ENCODE results near the gene ZNF579. TPM values are rescaled to one million over a fixed set of nuclear protein-coding genes. Genes with fewer than 3 reads are reported as not detected.

The ZNF579 gene
- total and polyA plus RNA-seq, 2 of the 8 experiments (the other 6 are each of a cell fraction or from before 2014, with no cell fraction given) = 10.0 to 18.9 TPM

GRCh38 chr19:55584871-55585270, 4.2 kb upstream of the ZNF579 start:
- Histone ChIP-seq H3K14ac (ENCODE audit: insufficient read length) (no peak overlapping the region), H2BK20ac (ENCODE audit: low read length) (0 out of 2 replicates have a peak overlapping the region, but pooled peaks have one; percentile 43), H3K9me3 (ENCODE audit: insufficient read depth in 2 of 2, low read depth in 1 of 2, low read length in 1 of 2) (no peaks in the 10 kb centered on the region), H3K9ac (replicated peaks in 1 of 4; ENCODE audit: extremely low read depth in 1 of 4, low read depth in 3 of 4, low read length in 3 of 4) (no peak overlapping the region), H2BK12ac (ENCODE audit: low read depth, low read length) (no peak overlapping the region), H3K4me3 (ENCODE audit: extremely low read depth in 1 of 4, insufficient read depth in 2 of 4, low read depth in 3 of 4, low read length in 4 of 4) (0 out of 8 replicates have a peak overlapping the region, but pooled peaks of 1 of the 4 experiments have one; percentile 60), H4K8ac (ENCODE audit: extremely low read depth, insufficient read depth, low read length) (no peak overlapping the region; the same call in 1 of the 2 replicates), H3K4ac (replicated peaks; ENCODE audit: insufficient read length, low read depth, low read length) (no peak overlapping the region), H2AFZ (ENCODE audit: low read length) (no peak overlapping the region), H3K4me2 (ENCODE audit: insufficient read depth in 1 of 2, low read depth in 2 of 2, low read length in 2 of 2) (peak overlapping the region in 1 of 2 experiments; percentile 73; a peak in 1 of 4 replicates), H3K79me2 (ENCODE audit: control insufficient read depth in 1 of 2, insufficient read depth in 2 of 2, low read length in 2 of 2) (peaks cover under 1 to 2% of the 10 kb centered on the region in 2 experiments; a peak in 3 of 4 replicates), H2BK120ac (replicated peaks; ENCODE audit: low read depth, low read length) (no peak overlapping the region), H4K20me1 (replicated peaks in 1 of 2; ENCODE audit: control insufficient read depth in 1 of 2, insufficient read depth in 2 of 2, low read length in 2 of 2) (no peaks in the 10 kb centered on the region), H3K23ac (ENCODE audit: insufficient read length) (no peak overlapping the region), H2BK5ac (ENCODE audit: low read depth, low read length) (no peak overlapping the region), H2BK15ac (ENCODE audit: low read length) (0 out of 2 replicates have a peak overlapping the region, but pooled peaks have one; percentile 5), H3K56ac (replicated peaks; ENCODE audit: insufficient read length, low read depth, low read length) (no peak overlapping the region), H4K5ac (ENCODE audit: insufficient read length, low read depth, low read length) (no peak overlapping the region), H3K23me2 (ENCODE audit: low read depth, low read length) (peaks cover 14% of the 10 kb centered on the region), H3K27ac (ENCODE audit: low read depth, low read length) (no peak overlapping the region), H3K36me3 (ENCODE audit: control insufficient read depth in 2 of 4, insufficient read depth in 4 of 4, low read length in 3 of 4) (no peaks in the 10 kb centered on the region), H4K91ac (replicated peaks; ENCODE audit: insufficient read length, low read length) (no peak overlapping the region), H3K79me1 (ENCODE audit: low read depth, low read length) (peaks cover 3% of the 10 kb centered on the region; the same call in 1 of the 2 replicates), H2AK5ac (ENCODE audit: low read depth, low read length) (no peak overlapping the region), H3K18ac (ENCODE audit: extremely low read depth, low read length) (no peak overlapping the region), H3K27me3 (replicated peaks in 1 of 4; ENCODE audit: control insufficient read depth in 3 of 4, extremely low read depth in 1 of 4, insufficient read depth in 3 of 4, low read length in 3 of 4) (no peaks in the 10 kb centered on the region; a peak in 1 of 7 replicates), H3K4me1 (replicated peaks in 1 of 4; ENCODE audit: control insufficient read depth in 3 of 4, insufficient read depth in 4 of 4, low read length in 3 of 4) (peaks cover 0 to 4% (median 1%) of the 10 kb centered on the region in 4 experiments; a peak in 5 of 7 replicates)
- no peak for FAIRE-seq
- 84% methylated on average over 11 of the region's 11 CpGs; no CpG with 5 or more reads in 1 of the 2 experiments for WGBS, 2 experiments (ENCODE audit: extremely low coverage in 1 of 2, insufficient coverage in 1 of 2, insufficient read length in 1 of 2, insufficient replicate concordance in 2 of 2, low coverage in 1 of 2, low lambda C conversion rate in 2 of 2, missing lambda C conversion rate in 1 of 2)
- DNase-seq (ENCODE audit: low read depth in 1 of 2, low spot score in 2 of 2) = no peak
- ChIA-PET POLR2A (ENCODE audit: partially characterized antibody) (interaction anchor here (1.4 to 5.5 kb wide), 4 partner anchors 14 to 40 kb away, joined by 4 to 42 read pairs (median 8); partner anchors contain the start of genes FIZ1, ZNF524 and ZNF784), CTCF (ENCODE audit: partially characterized antibody) (interaction anchor here (1.0 to 2.3 kb wide), 3 partner anchors 21 to 54 kb away, joined by 4 to 8 read pairs (median 8); partner anchors contain the start of gene ZNF865)
- TF ChIP-seq SP4 (IDR thresholded peaks at IDR 0.05; ENCODE audit: low read length) = no peak
- no peak for TF ChIP-seq GABPA (IDR thresholded peaks at IDR 0.05; ENCODE audit: borderline replicate concordance, insufficient read depth, low read length)
- TF ChIP-seq YY1 (IDR thresholded peaks at IDR 0.05; ENCODE audit: low read depth, low read length) = no peak
- no peak for TF ChIP-seq JUND (IDR thresholded peaks at IDR 0.05; ENCODE audit: low read length)
- no peak for TF ChIP-seq SUZ12 (IDR thresholded peaks at IDR 0.05; ENCODE audit: low read length)
- TF ChIP-seq SIX5 (IDR thresholded peaks at IDR 0.05; ENCODE audit: low read depth, low read length) = no peak
- no peak for TF ChIP-seq CTCF (IDR thresholded peaks at IDR 0.05; ENCODE audit: control extremely low read depth in 1 of 3, insufficient read depth in 1 of 3, low read depth in 1 of 3, low read length in 3 of 3)
- TF ChIP-seq POU5F1 (IDR thresholded peaks at IDR 0.05; ENCODE audit: low read depth, low read length) = no peak
- no peak for TF ChIP-seq BACH1 (IDR thresholded peaks at IDR 0.05; ENCODE audit: low read length)
- TF ChIP-seq BRCA1 (IDR thresholded peaks at IDR 0.05; ENCODE audit: low read depth, low read length) = no peak
- no peak for TF ChIP-seq MAFK (IDR thresholded peaks at IDR 0.05; ENCODE audit: low read depth, low read length)
- TF ChIP-seq RFX5 (IDR thresholded peaks at IDR 0.05; ENCODE audit: borderline replicate concordance, low read depth, low read length) = no peak

All from H1 (cell line).